HCT116 (cell line): ENCODE data around the gene KTI12. TPM values are rescaled to one million over a fixed set of nuclear protein-coding genes. Genes with fewer than 3 reads are reported as not detected.
A peak's percentile ranks its signal among the peaks of the same experiment; 100 is the strongest.

Source experiments
- ATAC-seq: fragments of 200-7000 bp; cut with Tn5 transposase; 2 replicates; pipeline ENCODE4 v1.9.1; 2020; ENCODE audit warnings: mild to moderate bottlenecking, moderate library complexity
- BruUV-seq: library from RNA; stranded (reverse); fragments of 400-500 nt; replicated peaks from 2 replicates; lab custom pipeline; 2021; lab: Mats Ljungman, UMichigan
- CTCF ChIA-PET: fragments of 300-600 bp; sonication (Branson Sonifier 250); formaldehyde crosslinking; loops from one replicate; lab custom pipeline; 2021; ENCODE audit warnings: antibody characterized with exemption; lab: Charles Lee
- POLR2A ChIA-PET: fragments of 300-600, 350-600 bp; sonication (Branson Sonifier 250); formaldehyde crosslinking; loops from one replicate; lab custom pipeline; 2021; ENCODE audit warnings: antibody characterized with exemption; lab: Charles Lee
- RAD21 ChIA-PET, 2 experiments: fragments of 300-600 bp; sonication (Branson Sonifier 250); formaldehyde crosslinking; loops; one replicate each; lab custom pipeline; 2023; ENCODE audit warnings: low total read pairs in 2 of 2; ENCODE audit not compliant: uncharacterized antibody in 2 of 2, unreplicated experiment in 2 of 2, low non-redundant PET in 1 of 2; lab: Charles Lee
- DNase-seq: peaks from one replicate; pipeline ENCODE4 v3.0.0-alpha.2; 2010; ENCODE audit warnings: low read depth, low spot score
- H2AFZ ChIP-seq: fragments of 200-600 bp; shearing (Covaris generic), sonication (generic); 2 replicates; pipeline ENCODE4 v1.6.1; 2017; ENCODE audit warnings: low read depth, mixed run types, mixed read lengths, antibody characterized with exemption, low read length; ENCODE audit not compliant: poor library complexity, severe bottlenecking
- H3K27ac ChIP-seq: 2 replicates; pipeline ENCODE4 v1.5.1; 2012; ENCODE audit warnings: low read depth, low read length
- H3K27me3 ChIP-seq: fragments of 200-600 bp; sonication (generic); 2 replicates; pipeline ENCODE4 v1.6.1; 2016; ENCODE audit warnings: mixed run types, low read length, mixed read lengths; ENCODE audit not compliant: insufficient read depth
- H3K36me3 ChIP-seq, 2 experiments: fragments of 200-500 bp in 1 of 2; fragments of 200-600 bp in 1 of 2; sonication (Bioruptor generic) in 1 of 2; sonication (generic) in 1 of 2; 2 replicates each; pipeline versions ENCODE4 v1.5.1 to v1.6.1; 2014 to 2016; ENCODE audit warnings: low read length in 2 of 2, inconsistent platforms in 1 of 2, mixed read lengths in 1 of 2, mixed run types in 1 of 2; ENCODE audit not compliant: insufficient read depth in 2 of 2, control insufficient read depth in 1 of 2
- H3K4me1 ChIP-seq, 2 experiments: fragments of 200-600 bp in 1 of 2; sonication (generic) in 1 of 2; 2 replicates each; pipeline versions ENCODE4 v1.5.1 to v1.6.1; 2012 to 2017; ENCODE audit warnings: low read length in 2 of 2, inconsistent platforms in 1 of 2, mild to moderate bottlenecking in 1 of 2, mixed read lengths in 1 of 2, mixed run types in 1 of 2, moderate library complexity in 1 of 2; ENCODE audit not compliant: insufficient read depth in 2 of 2, control insufficient read depth in 1 of 2
- H3K4me2 ChIP-seq: fragments of 200-600 bp; sonication (generic); 2 replicates; pipeline ENCODE4 v1.6.1; 2017; ENCODE audit warnings: mixed run types, low read length, mixed read lengths
- H3K4me3 ChIP-seq, 2 experiments: fragments of 200-600 bp in 1 of 2; sonication (generic) in 1 of 2; replicated peaks in 1 of 2; 2 replicates each; pipeline ENCODE4 v1.5.1; 2011 to 2016; ENCODE audit warnings: low read length in 2 of 2, control low read depth in 1 of 2, low read depth in 1 of 2, mild to moderate bottlenecking in 1 of 2, mixed read lengths in 1 of 2, mixed run types in 1 of 2
- H3K79me2 ChIP-seq: fragments of 200-600 bp; sonication (generic); 2 replicates; pipeline ENCODE4 v1.6.1; 2017; ENCODE audit warnings: mild to moderate bottlenecking, mixed run types, low read length, moderate library complexity, mixed read lengths; ENCODE audit not compliant: insufficient read depth
- H3K9ac ChIP-seq: fragments of 200-600 bp; sonication (generic); 2 replicates; pipeline ENCODE4 v1.6.1; 2016; ENCODE audit warnings: low read length, mixed read lengths
- H3K9me2 ChIP-seq: fragments of 200-600 bp; sonication (generic), shearing (Covaris generic); 2 replicates; pipeline ENCODE4 v1.6.1; 2017; ENCODE audit warnings: mixed run types, mild to moderate bottlenecking, moderate library complexity; ENCODE audit not compliant: insufficient read depth
- H3K9me3 ChIP-seq, 2 experiments: fragments of 200-500 bp in 1 of 2; fragments of 200-600 bp in 1 of 2; sonication (Bioruptor generic) in 1 of 2; sonication (generic) in 1 of 2; 2 replicates each; pipeline ENCODE4 v1.6.1; 2014 to 2017; ENCODE audit warnings: low read length in 2 of 2, mixed read lengths in 2 of 2, inconsistent platforms in 1 of 2, low read depth in 1 of 2, mild to moderate bottlenecking in 1 of 2, mixed run types in 1 of 2, moderate library complexity in 1 of 2; ENCODE audit not compliant: control insufficient read depth in 1 of 2, insufficient read depth in 1 of 2
- H4K20me1 ChIP-seq: fragments of 200-600 bp; sonication (generic), shearing (Covaris generic); 2 replicates; pipeline ENCODE4 v1.6.1; 2017; ENCODE audit warnings: mixed run types, mild to moderate bottlenecking, moderate library complexity; ENCODE audit not compliant: insufficient read depth
- CTCF ChIP-seq, 3 experiments: fragments of 200-600 bp in 1 of 3; sonication (generic) in 1 of 3; IDR thresholded peaks in 2 of 3; conservative IDR thresholded peaks in 1 of 3; 2 replicates each; pipeline ENCODE4 v1.5.1; 2012 to 2017; ENCODE audit warnings: low read depth in 2 of 3, low read length in 2 of 3, antibody characterized with exemption in 1 of 3, borderline replicate concordance in 1 of 3, control low read depth in 1 of 3, mild to moderate bottlenecking in 1 of 3, mixed read lengths in 1 of 3, mixed run types in 1 of 3, moderate library complexity in 1 of 3; ENCODE audit not compliant: insufficient read depth in 1 of 3
- EGR1 ChIP-seq: IDR thresholded peaks from 2 replicates; pipeline ENCODE4 v1.6.1; 2012; ENCODE audit warnings: low read depth
- ELF1 ChIP-seq: IDR thresholded peaks from 2 replicates; pipeline ENCODE4 v1.6.1; 2012; ENCODE audit warnings: low read depth, borderline replicate concordance
- FOSL1 ChIP-seq: IDR thresholded peaks from 2 replicates; pipeline ENCODE4 v1.6.1; 2012; ENCODE audit warnings: low read depth
- JUND ChIP-seq: IDR thresholded peaks from 2 replicates; pipeline ENCODE4 v1.6.1; 2012
- MAX ChIP-seq: IDR thresholded peaks from 2 replicates; pipeline ENCODE4 v1.6.1; 2012
- POLR2AphosphoS5 ChIP-seq: IDR thresholded peaks from 2 replicates; pipeline ENCODE4 v1.6.1; 2011; ENCODE audit warnings: mild to moderate bottlenecking, low read depth, low read length, moderate library complexity
- SP1 ChIP-seq: IDR thresholded peaks from 2 replicates; pipeline ENCODE4 v1.6.1; 2012; ENCODE audit warnings: low read depth
- SRF ChIP-seq: IDR thresholded peaks from 2 replicates; pipeline ENCODE4 v1.6.1; 2012; ENCODE audit warnings: low read depth
- ZBTB33 ChIP-seq: IDR thresholded peaks from 2 replicates; pipeline ENCODE4 v1.6.1; 2011; ENCODE audit warnings: mild to moderate bottlenecking, low read length, moderate library complexity; ENCODE audit not compliant: insufficient replicate concordance; ENCODE audit errors: extremely low read depth
- intact Hi-C: fragments of 100-400 bp; cut with micrococcal nuclease; formaldehyde crosslinking; loops from 2 replicates; pipeline ENCODE4 v1.10.0; 2022
- total RNA-seq: library from RNA; stranded (reverse); gene quantifications from one replicate; pipeline ENCODE4 v1.2.1, GENCODE V29; 2021; ENCODE audit not compliant: unreplicated experiment

KTI12 gene
- total RNA-seq, 1 experiment from 2014 or later: 8.2 TPM

DNA sequence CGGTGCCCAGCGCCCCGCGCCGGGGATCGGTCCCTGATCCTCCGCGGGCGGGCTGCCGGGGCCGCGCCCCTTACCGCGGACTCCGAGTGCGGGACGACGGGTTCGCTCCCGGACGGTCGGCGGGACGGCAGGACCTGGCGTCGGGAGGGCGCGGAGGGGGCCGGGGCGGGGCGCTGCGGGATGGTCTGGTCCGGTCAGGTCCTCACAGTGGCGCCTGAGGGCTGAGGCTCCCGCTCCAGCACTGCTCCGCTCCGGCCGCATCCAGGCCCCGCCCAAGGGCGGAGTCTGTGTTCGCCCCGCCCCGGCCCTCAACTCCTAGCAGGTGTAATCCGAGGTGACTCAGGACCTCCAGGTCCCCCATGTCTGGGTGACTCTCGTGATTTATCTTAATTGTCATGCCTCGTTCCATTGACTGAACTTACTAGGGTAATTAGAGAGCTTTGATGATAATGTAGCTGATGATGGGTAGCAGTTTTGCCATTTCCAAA is 43.1 kb downstream of the KTI12 start, which contains the start of gene RAB3B:
Gene RAB3B, minus strand, starts transcription at position 223 of the 488 bp plus-strand sequence. CDS start 13,583 bp downstream, outside the sequence.
- BruUV-seq: no TSS peak
- no peak for TF ChIP-seq SP1
- TF ChIP-seq JUND: no peak
- peak; percentile 85 for TF ChIP-seq POLR2AphosphoS5
- TF ChIP-seq EGR1: no peak
- TF ChIP-seq ELF1: no peak
- TF ChIP-seq SRF: no peak
- no peak for TF ChIP-seq FOSL1
- no peak for TF ChIP-seq ZBTB33
- TF ChIP-seq CTCF (IDR thresholded peaks at IDR 0.05 in 2 of 3, conservative IDR thresholded peaks at IDR 0.05 in 1 of 3; ENCODE audit: borderline replicate concordance in 1 of 3, insufficient read depth in 1 of 3, low read depth in 2 of 3, low read length in 2 of 3): no peak
- TF ChIP-seq MAX: 0 out of 2 replicates have a peak, but pooled peaks have one; percentile 21

More for the DNA sequence above, 43.1 kb downstream of the KTI12 start, which contains the start of gene RAB3B:
- peak within 1 kb of the TSS; percentile 83 for H3K4me2 ChIP-seq
- peak within 1 kb of the TSS; percentile 67 for H3K9ac ChIP-seq
- H3K4me3 ChIP-seq: peak within 1 kb of the TSS; percentile 56 to 76
- H3K36me3 ChIP-seq: no peaks in the 10 kb centered on the region
- ChIA-PET CTCF (no interaction called here), POLR2A (no interaction called here), RAD21 (no interaction called here)
- no peaks in the 10 kb centered on the region for H3K9me3 ChIP-seq
- DNase-seq (peak; percentile 51), ATAC-seq (peak; percentile 100)
- peaks cover 0 to 5% of the 10 kb centered on the region in 2 experiments; a peak in 1 of 4 replicates for H3K4me1 ChIP-seq
- H3K9me2 ChIP-seq: no peaks in the 10 kb centered on the region
- H2AFZ ChIP-seq: no peak within 1 kb of the TSS
- no peaks in the 10 kb centered on the region for H4K20me1 ChIP-seq
- intact Hi-C loops: no loop called here
- H3K79me2 ChIP-seq: no peaks in the 10 kb centered on the region
- H3K27ac ChIP-seq: peak within 1 kb of the TSS; percentile 37; the same call in 1 of the 2 replicates
- H3K27me3 ChIP-seq: no peaks in the 10 kb centered on the region
